Measurements from ENCODE around the gene AMFR.

GRCh38 chr16:56451753-56452689 lies 26.7 kb upstream of the AMFR start:
- no peak for TF ChIP-seq CTCF (IDR thresholded peaks at IDR 0.05)
- TF ChIP-seq POLR2AphosphoS5 (IDR thresholded peaks at IDR 0.05), result no peak

All from suprapubic skin (tissue), 3 donors.